NB4 (cell line): ENCODE results near the gene TBCE.

Source experiments
- MYC ChIP-seq: IDR thresholded peaks from 2 replicates; pipeline ENCODE4 v1.6.1; 2011; ENCODE audit warnings: low read depth, low read length
- TF ChIP-seq, protein P1 (sequence below): IDR thresholded peaks from one replicate; pipeline ENCODE4 v1.5.1; 2012; ENCODE audit warnings: low read depth, low read length

DNA sequence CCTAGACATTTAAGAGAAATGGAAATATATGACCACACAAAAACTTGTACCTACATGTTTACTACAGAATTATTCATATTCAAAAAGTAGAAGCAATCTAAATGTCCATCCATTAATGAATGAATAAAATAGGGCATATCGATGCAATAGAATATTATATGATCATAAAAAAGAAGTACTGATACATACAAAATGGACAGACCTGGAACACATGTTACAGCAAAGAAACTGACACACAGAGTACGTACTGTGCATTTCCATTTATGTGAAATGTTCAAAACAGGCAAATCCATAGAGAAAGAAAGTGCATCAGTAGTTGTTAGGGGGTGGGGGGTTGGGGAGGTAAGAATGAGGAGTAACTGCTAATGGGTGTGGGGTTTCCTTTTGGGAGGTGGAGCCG, 97.8 kb downstream of the TBCE start:
- TF ChIP-seq, protein P1, sequence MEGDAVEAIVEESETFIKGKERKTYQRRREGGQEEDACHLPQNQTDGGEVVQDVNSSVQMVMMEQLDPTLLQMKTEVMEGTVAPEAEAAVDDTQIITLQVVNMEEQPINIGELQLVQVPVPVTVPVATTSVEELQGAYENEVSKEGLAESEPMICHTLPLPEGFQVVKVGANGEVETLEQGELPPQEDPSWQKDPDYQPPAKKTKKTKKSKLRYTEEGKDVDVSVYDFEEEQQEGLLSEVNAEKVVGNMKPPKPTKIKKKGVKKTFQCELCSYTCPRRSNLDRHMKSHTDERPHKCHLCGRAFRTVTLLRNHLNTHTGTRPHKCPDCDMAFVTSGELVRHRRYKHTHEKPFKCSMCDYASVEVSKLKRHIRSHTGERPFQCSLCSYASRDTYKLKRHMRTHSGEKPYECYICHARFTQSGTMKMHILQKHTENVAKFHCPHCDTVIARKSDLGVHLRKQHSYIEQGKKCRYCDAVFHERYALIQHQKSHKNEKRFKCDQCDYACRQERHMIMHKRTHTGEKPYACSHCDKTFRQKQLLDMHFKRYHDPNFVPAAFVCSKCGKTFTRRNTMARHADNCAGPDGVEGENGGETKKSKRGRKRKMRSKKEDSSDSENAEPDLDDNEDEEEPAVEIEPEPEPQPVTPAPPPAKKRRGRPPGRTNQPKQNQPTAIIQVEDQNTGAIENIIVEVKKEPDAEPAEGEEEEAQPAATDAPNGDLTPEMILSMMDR: no peak
- TF ChIP-seq MYC: no peak
